ENCODE results near the gene SRP14.

SRP14 gene

DNA sequence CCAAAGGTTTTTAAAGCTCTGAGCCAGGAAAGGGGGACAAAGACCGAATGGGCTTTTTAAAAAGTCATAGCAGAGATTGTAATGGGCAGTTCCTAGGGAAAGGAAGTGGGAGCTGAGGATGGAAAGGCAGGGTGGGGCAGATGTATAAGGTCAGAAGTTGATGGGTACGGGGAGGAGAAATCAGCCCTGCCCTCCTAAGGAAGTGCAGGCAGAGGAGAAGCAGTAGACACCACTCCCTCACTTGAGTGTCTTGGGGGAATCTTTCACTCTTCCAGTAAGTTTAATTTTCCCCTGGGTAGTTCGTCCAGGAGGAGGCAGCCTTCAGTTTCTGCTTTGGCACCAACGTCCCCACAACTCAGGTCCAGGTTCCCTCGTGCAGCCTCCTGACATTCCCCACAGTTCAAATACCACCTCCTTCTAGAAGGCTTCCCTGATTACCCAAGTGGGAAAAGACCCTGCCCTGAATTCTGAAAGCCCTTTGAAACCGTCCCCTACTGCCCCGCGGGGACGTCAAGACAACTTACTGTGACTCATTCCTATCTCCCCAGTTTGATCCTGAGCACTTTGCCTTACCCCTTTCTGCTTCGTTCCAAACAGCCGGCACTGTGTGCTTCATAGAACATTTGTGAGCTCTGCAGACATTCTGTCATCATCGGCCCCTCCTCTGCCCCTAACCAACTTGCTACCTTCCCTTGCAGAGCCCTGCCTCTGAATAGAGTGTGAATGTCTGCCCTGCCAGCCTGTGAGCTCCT, 14.3 kb upstream of the SRP14 start:
- Histone ChIP-seq H3K4me1 (ENCODE audit: control insufficient read depth in 1 of 2, insufficient read depth in 1 of 2, low read depth in 1 of 2, low read length in 1 of 2) (peaks cover 9 to 12% of the 10 kb centered on the region in 2 experiments), H3K4me3 (ENCODE audit: low read depth in 1 of 2, low read length in 1 of 2) (no peak overlapping the region), H3K36me3 (no peaks in the 10 kb centered on the region), H3K27ac (no peak overlapping the region), H3K27me3 (no peaks in the 10 kb centered on the region), H3K9me3 (no peaks in the 10 kb centered on the region)
- TF ChIP-seq, protein P1, sequence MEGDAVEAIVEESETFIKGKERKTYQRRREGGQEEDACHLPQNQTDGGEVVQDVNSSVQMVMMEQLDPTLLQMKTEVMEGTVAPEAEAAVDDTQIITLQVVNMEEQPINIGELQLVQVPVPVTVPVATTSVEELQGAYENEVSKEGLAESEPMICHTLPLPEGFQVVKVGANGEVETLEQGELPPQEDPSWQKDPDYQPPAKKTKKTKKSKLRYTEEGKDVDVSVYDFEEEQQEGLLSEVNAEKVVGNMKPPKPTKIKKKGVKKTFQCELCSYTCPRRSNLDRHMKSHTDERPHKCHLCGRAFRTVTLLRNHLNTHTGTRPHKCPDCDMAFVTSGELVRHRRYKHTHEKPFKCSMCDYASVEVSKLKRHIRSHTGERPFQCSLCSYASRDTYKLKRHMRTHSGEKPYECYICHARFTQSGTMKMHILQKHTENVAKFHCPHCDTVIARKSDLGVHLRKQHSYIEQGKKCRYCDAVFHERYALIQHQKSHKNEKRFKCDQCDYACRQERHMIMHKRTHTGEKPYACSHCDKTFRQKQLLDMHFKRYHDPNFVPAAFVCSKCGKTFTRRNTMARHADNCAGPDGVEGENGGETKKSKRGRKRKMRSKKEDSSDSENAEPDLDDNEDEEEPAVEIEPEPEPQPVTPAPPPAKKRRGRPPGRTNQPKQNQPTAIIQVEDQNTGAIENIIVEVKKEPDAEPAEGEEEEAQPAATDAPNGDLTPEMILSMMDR (IDR thresholded peaks at IDR 0.05), result no peak

DNA sequence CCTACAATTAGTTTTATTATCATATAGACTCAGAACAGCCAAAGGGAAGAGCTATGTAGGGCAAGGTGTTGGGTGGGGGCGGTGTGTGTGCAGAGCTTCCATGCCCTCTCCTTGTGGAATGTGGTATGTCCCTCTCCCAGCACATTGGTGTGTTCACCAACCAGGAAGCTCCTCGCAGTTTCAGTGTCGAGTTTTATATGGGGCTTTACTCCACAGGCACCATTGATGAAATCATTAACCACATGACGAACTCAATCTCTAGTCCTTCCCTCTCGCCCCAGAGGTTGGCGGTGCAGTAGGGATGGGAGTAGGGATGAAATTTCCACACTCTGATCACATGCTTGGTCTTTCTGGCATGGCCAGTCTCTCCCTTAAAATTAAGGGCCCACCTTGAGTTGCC, 13.6 kb upstream of the SRP14 start:
- no peak overlapping the region for H3K4me3 ChIP-seq (ENCODE audit: low read depth in 1 of 2, low read length in 1 of 2)
- H3K36me3 ChIP-seq, result no peaks in the 10 kb centered on the region
- TF ChIP-seq, protein P1 (IDR thresholded peaks at IDR 0.05), result no peak
- H3K27ac ChIP-seq, result no peak overlapping the region
- H3K27me3 ChIP-seq, result no peaks in the 10 kb centered on the region
- no peaks in the 10 kb centered on the region for H3K9me3 ChIP-seq
- H3K4me1 ChIP-seq (ENCODE audit: control insufficient read depth in 1 of 2, insufficient read depth in 1 of 2, low read depth in 1 of 2, low read length in 1 of 2), result peaks cover 15 to 19% of the 10 kb centered on the region in 2 experiments

DNA sequence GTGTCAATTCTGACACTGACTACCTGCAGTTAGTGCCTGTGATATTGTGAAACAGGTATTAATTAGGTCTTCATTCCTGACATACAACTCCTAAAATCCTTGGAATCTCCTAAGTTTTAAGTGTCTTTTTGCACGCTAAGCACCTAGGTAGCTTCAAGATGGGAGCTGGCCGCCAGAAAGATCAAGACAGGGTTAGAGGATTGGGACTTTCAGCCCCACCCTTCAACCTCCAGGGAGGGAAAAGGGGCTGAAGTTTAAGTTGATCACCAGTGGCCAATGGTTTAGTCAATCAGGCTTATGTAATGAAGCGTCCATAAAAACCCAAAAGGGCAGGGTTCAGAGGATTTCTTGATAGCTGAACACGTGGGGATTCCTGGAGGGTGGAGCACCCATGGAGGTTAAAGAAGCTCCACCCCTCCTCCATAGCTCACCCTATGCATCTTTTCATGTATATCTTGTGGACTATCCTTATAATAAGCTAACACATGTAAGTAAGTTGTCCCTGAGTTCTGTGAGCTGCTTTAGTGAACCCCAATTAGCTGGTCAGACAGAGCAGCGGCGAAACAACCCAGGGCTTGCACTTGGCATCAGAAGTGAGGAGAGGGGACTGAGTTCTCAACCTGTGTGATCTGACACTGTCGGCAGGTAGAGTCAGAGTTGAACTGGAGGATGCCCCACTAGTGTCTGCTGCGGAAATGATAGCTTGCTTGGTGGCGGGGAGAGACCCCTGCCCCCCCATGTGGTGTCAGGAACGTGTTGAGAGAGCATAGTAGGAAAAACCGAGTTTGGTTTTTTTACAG, 12.8 kb upstream of the SRP14 start:
- Histone ChIP-seq H3K4me3 (ENCODE audit: low read depth in 1 of 2, low read length in 1 of 2) (no peak overlapping the region), H3K4me1 (ENCODE audit: control insufficient read depth in 1 of 2, insufficient read depth in 1 of 2, low read depth in 1 of 2, low read length in 1 of 2) (peaks cover 22 to 26% of the 10 kb centered on the region in 2 experiments), H3K27me3 (no peaks in the 10 kb centered on the region), H3K27ac (no peak overlapping the region), H3K36me3 (no peaks in the 10 kb centered on the region), H3K9me3 (no peaks in the 10 kb centered on the region)
- TF ChIP-seq, protein P1 (IDR thresholded peaks at IDR 0.05), result no peak

DNA sequence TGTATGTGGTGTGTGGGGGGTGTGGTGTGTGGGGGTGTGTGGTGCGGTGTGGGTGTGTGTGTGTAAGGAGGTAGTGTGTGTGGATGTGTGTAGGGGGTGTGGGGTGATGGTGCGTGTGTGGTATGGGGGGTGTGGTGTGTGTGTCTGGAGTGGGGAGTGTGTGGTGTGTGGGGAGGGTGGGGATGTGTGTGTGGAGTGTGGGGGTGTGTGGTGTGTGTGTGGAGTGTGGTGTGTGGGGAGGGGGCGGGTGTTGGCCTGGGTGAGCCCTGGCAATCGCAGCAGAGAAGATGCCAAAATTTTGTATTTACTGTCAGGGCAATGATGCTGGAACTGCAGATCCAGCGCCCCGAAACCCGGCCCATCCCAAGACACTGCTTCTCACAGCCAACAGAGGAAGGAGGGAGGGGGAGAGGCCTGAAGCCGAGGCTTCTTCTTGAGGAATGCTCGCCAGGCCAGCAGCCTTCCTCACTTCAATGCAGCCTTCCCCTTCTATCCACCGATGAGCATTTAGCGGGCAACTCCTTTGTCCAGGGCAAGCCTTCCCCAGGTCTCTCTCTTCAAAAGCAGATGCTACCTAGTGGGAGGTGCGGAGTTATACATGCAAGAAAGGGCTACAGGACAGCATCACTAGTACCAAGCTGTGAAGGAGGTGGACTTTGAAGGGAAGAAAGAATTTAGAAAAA, 11.9 kb upstream of the SRP14 start:
- Histone ChIP-seq H3K9me3 (no peaks in the 10 kb centered on the region), H3K27ac (no peak overlapping the region), H3K4me1 (ENCODE audit: control insufficient read depth in 1 of 2, insufficient read depth in 1 of 2, low read depth in 1 of 2, low read length in 1 of 2) (peaks cover 22 to 24% of the 10 kb centered on the region in 2 experiments), H3K36me3 (no peaks in the 10 kb centered on the region), H3K27me3 (no peaks in the 10 kb centered on the region), H3K4me3 (ENCODE audit: low read depth in 1 of 2, low read length in 1 of 2) (no peak overlapping the region)
- TF ChIP-seq, protein P1 (IDR thresholded peaks at IDR 0.05), result no peak

DNA sequence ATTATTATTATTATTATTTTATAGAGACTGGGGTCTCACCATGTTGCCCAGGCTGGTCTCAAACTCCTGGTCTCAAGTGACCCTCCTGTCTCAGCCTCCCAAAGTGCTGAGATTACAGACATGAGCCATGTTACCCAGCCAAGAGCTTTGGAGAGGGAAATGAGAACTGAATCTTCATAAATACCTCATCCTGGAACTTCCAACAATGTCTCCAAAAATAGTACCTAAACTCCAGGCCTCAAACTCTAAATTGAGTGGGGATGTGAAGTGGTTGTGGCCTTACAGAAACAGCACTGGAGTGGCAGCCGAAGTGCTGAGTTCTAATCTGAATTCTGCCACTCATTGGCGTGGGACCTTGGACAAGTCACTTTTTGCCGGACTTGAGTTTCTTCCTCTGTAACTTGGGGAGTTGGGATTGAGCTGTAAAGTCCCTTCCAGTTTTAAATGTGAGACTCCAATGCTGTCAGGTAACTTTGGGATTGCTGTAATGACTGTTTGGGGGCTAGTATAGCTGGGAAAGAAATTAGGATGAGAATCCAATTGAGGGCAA, 10.0 kb upstream of the SRP14 start:
- no peaks in the 10 kb centered on the region for H3K27me3 ChIP-seq
- TF ChIP-seq, protein P1 (IDR thresholded peaks at IDR 0.05), result no peak
- peaks cover 26 to 27% of the 10 kb centered on the region in 2 experiments for H3K4me1 ChIP-seq (ENCODE audit: control insufficient read depth in 1 of 2, insufficient read depth in 1 of 2, low read depth in 1 of 2, low read length in 1 of 2)
- no peaks in the 10 kb centered on the region for H3K9me3 ChIP-seq
- no peak overlapping the region for H3K27ac ChIP-seq
- H3K36me3 ChIP-seq, result no peaks in the 10 kb centered on the region
- no peak overlapping the region for H3K4me3 ChIP-seq (ENCODE audit: low read depth in 1 of 2, low read length in 1 of 2)
